Measurements from ENCODE around the gene KCNIP1.
A peak's percentile ranks its signal among the peaks of the same experiment; 100 is the strongest.
"Not testable (repeated sequence)": the region's sequence is repeated elsewhere in the genome, so short reads cannot be mapped to it uniquely, and the experiment has no call there.

The KCNIP1 gene

GRCh38 chr5:170538696-170539586 lies 35.1 kb downstream of the KCNIP1 start:
- peak; percentile 13 for DNase-seq

- no peak for DNase-seq
These were observed 36.5 kb downstream of the KCNIP1 start for GRCh38 chr5:170540271-170540670.

GRCh38 chr5:170541146-170541769 lies 37.4 kb downstream of the KCNIP1 start:
- no peak for DNase-seq

GRCh38 chr5:170542691-170543293 lies 39.0 kb downstream of the KCNIP1 start:
- DNase-seq: no peak

- no peak for DNase-seq
These were observed 41.5 kb downstream of the KCNIP1 start for GRCh38 chr5:170545313-170545712.

GRCh38 chr5:170545811-170546210 lies 42.0 kb downstream of the KCNIP1 start:
- no peak for DNase-seq

GRCh38 chr5:170546282-170546681 lies 42.5 kb downstream of the KCNIP1 start:
- no peak for DNase-seq

GRCh38 chr5:170550382-170550781 lies 46.6 kb downstream of the KCNIP1 start:
- DNase-seq: not testable (repeated sequence)

- DNase-seq: no peak
These were observed 47.3 kb downstream of the KCNIP1 start for GRCh38 chr5:170551076-170551475.

- no peak for DNase-seq
These were observed 47.8 kb downstream of the KCNIP1 start for GRCh38 chr5:170551622-170552021.

GRCh38 chr5:170552621-170553115 lies 48.8 kb downstream of the KCNIP1 start:
- DNase-seq: peak; percentile 12

GRCh38 chr5:170553218-170553617 lies 49.4 kb downstream of the KCNIP1 start:
- no peak for DNase-seq

- no peak for DNase-seq
These were observed 50.9 kb downstream of the KCNIP1 start for GRCh38 chr5:170554521-170555267.

- DNase-seq: no peak
These were observed 53.5 kb downstream of the KCNIP1 start for GRCh38 chr5:170557314-170557713.

GRCh38 chr5:170559296-170559695 lies 55.5 kb downstream of the KCNIP1 start:
- no peak for DNase-seq

GRCh38 chr5:170560938-170561337 lies 57.1 kb downstream of the KCNIP1 start:
- no peak for DNase-seq

GRCh38 chr5:170562166-170562874 lies 58.5 kb downstream of the KCNIP1 start:
- DNase-seq: no peak

GRCh38 chr5:170562875-170563228 lies 59.0 kb downstream of the KCNIP1 start:
- no peak for DNase-seq

- no peak for DNase-seq
These were observed 60.2 kb downstream of the KCNIP1 start for GRCh38 chr5:170563824-170564567.

- DNase-seq: no peak
These were observed 61.3 kb downstream of the KCNIP1 start for GRCh38 chr5:170565072-170565471.

GRCh38 chr5:170569101-170569500 lies 65.3 kb downstream of the KCNIP1 start:
- DNase-seq: no peak

GRCh38 chr5:170570476-170570875 lies 66.7 kb downstream of the KCNIP1 start:
- no peak for DNase-seq

All from hematopoietic multipotent progenitor cell treated with erythropoietin and hydrocortisone succinate and interleukin-3 and kit ligand, for 6 days (in vitro differentiated cells).